MM.1S (cell line): ENCODE measurements around the gene RASIP1.
"Not testable (repeated sequence)": the region's sequence is repeated elsewhere in the genome, so short reads cannot be mapped to it uniquely, and the experiment has no call there.

Experiments used
- DNase-seq: peaks from one replicate; pipeline ENCODE4 v3.0.0-alpha.2; 2015
- H2AFZ ChIP-seq: fragments of 300-600 bp; sonication (generic); 2 replicates; pipeline ENCODE4 v1.6.0; 2016; ENCODE audit warnings: antibody characterized with exemption, low read length
- H3F3A ChIP-seq: fragments of 300-600 bp; sonication (generic); 2 replicates; pipeline ENCODE4 v1.6.1; 2016; ENCODE audit warnings: mild to moderate bottlenecking, antibody characterized with exemption, low read length, moderate library complexity, mixed read lengths; ENCODE audit not compliant: insufficient read depth
- H3K27ac ChIP-seq: fragments of 300-600 bp; sonication (generic); 2 replicates; pipeline ENCODE4 v1.5.1; 2016; ENCODE audit warnings: mild to moderate bottlenecking, low read length
- H3K27me3 ChIP-seq: fragments of 300-600 bp; sonication (generic); replicated peaks from 2 replicates; pipeline ENCODE4 v1.6.0; 2016; ENCODE audit warnings: low read length; ENCODE audit not compliant: insufficient read depth
- H3K36me3 ChIP-seq: fragments of 300-600 bp; sonication (generic); replicated peaks from 2 replicates; pipeline ENCODE4 v1.6.1; 2016; ENCODE audit warnings: mild to moderate bottlenecking, low read length, mixed read lengths; ENCODE audit not compliant: insufficient read depth
- H3K4me1 ChIP-seq: fragments of 300-600 bp; sonication (generic); 2 replicates; pipeline ENCODE4 v1.6.1; 2016; ENCODE audit warnings: low read length, mixed read lengths
- H3K4me2 ChIP-seq: fragments of 300-600 bp; sonication (generic); 2 replicates; pipeline ENCODE4 v1.6.0; 2016; ENCODE audit warnings: low read depth, low read length
- H3K4me3 ChIP-seq: fragments of 300-600 bp; sonication (generic); 2 replicates; pipeline ENCODE4 v1.5.1; 2016; ENCODE audit warnings: low read length, mixed read lengths
- H3K79me2 ChIP-seq: fragments of 300-600 bp; sonication (generic); 2 replicates; pipeline ENCODE4 v1.6.1; 2016; ENCODE audit warnings: mixed run types, low read length, mixed read lengths
- H3K9ac ChIP-seq: fragments of 300-600 bp; sonication (generic); 2 replicates; pipeline ENCODE4 v1.6.1; 2016; ENCODE audit warnings: low read length, mixed read lengths
- H3K9me2 ChIP-seq: fragments of 300-600 bp; sonication (generic); replicated peaks from 2 replicates; pipeline ENCODE4 v1.6.1; 2016; ENCODE audit warnings: mild to moderate bottlenecking, low read length, mixed read lengths; ENCODE audit not compliant: insufficient read depth
- H3K9me3 ChIP-seq: fragments of 300-600 bp; sonication (generic); replicated peaks from 2 replicates; pipeline ENCODE4 v1.6.1; 2016; ENCODE audit warnings: mild to moderate bottlenecking, low read length, mixed read lengths; ENCODE audit not compliant: insufficient read depth
- H4K20me1 ChIP-seq: fragments of 300-600 bp; sonication (generic); 2 replicates; pipeline ENCODE4 v1.6.1; 2016; ENCODE audit warnings: mild to moderate bottlenecking, low read length, moderate library complexity, mixed read lengths; ENCODE audit not compliant: insufficient read depth
- EZH2 ChIP-seq: fragments of 300-600 bp; sonication (generic); optimal IDR thresholded peaks from 2 replicates; pipeline ENCODE3; 2017; ENCODE audit warnings: low read depth, mild to moderate bottlenecking, antibody characterized with exemption, low read length, mixed read lengths
- EZH2phosphoT487 ChIP-seq: fragments of 300-600 bp; sonication (generic); IDR thresholded peaks from 2 replicates; pipeline ENCODE4 v1.6.1; 2018; ENCODE audit warnings: antibody characterized with exemption, low read length
- TF ChIP-seq, protein P1 (sequence below): fragments of 300-600 bp; sonication (generic); IDR thresholded peaks from 2 replicates; pipeline ENCODE4 v1.5.1; 2016; ENCODE audit warnings: antibody characterized with exemption, low read length, mixed read lengths

RASIP1 gene

GRCh38 chr19:48687776-48688175 lies 52.6 kb downstream of the RASIP1 start:
- Histone ChIP-seq H3K36me3 (no peaks in the 10 kb centered on the region), H3K4me3 (no peak overlapping the region), H3K9ac (no peak overlapping the region), H3K4me2 (no peak overlapping the region), H2AFZ (no peak overlapping the region), H3K4me1 (no peaks in the 10 kb centered on the region), H3K9me2 (no peaks in the 10 kb centered on the region), H3F3A (no peaks in the 10 kb centered on the region), H3K9me3 (no peaks in the 10 kb centered on the region), H3K79me2 (no peaks in the 10 kb centered on the region), H3K27me3 (peaks cover 89% of the 10 kb centered on the region), H3K27ac (no peak overlapping the region), H4K20me1 (no peaks in the 10 kb centered on the region)
- no peak for DNase-seq
- no peak for TF ChIP-seq EZH2phosphoT487
- no peak for TF ChIP-seq EZH2
- TF ChIP-seq, protein P1, sequence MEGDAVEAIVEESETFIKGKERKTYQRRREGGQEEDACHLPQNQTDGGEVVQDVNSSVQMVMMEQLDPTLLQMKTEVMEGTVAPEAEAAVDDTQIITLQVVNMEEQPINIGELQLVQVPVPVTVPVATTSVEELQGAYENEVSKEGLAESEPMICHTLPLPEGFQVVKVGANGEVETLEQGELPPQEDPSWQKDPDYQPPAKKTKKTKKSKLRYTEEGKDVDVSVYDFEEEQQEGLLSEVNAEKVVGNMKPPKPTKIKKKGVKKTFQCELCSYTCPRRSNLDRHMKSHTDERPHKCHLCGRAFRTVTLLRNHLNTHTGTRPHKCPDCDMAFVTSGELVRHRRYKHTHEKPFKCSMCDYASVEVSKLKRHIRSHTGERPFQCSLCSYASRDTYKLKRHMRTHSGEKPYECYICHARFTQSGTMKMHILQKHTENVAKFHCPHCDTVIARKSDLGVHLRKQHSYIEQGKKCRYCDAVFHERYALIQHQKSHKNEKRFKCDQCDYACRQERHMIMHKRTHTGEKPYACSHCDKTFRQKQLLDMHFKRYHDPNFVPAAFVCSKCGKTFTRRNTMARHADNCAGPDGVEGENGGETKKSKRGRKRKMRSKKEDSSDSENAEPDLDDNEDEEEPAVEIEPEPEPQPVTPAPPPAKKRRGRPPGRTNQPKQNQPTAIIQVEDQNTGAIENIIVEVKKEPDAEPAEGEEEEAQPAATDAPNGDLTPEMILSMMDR, result no peak

GRCh38 chr19:48686637-48687036 lies 53.8 kb downstream of the RASIP1 start:
- H2AFZ ChIP-seq, DNase-seq, H4K20me1 ChIP-seq, H3K36me3 ChIP-seq, H3K27ac ChIP-seq, H3F3A ChIP-seq, H3K4me3 ChIP-seq, H3K9ac ChIP-seq, H3K79me2 ChIP-seq, H3K4me1 ChIP-seq, H3K9me3 ChIP-seq, H3K4me2 ChIP-seq, H3K9me2 ChIP-seq: not testable (repeated sequence)
- H3K27me3 ChIP-seq, result peaks cover 89% of the 10 kb centered on the region

- DNase-seq, result no peak
- no peak overlapping the region for H3K27ac ChIP-seq
- H3K9me2 ChIP-seq, result no peaks in the 10 kb centered on the region
- H3K4me2 ChIP-seq, result no peak overlapping the region
- H3K4me1 ChIP-seq, result no peaks in the 10 kb centered on the region
- no peaks in the 10 kb centered on the region for H4K20me1 ChIP-seq
- H3K79me2 ChIP-seq, result no peaks in the 10 kb centered on the region
- H3K9me3 ChIP-seq, result no peaks in the 10 kb centered on the region
- H3F3A ChIP-seq, result no peaks in the 10 kb centered on the region
- no peak for TF ChIP-seq EZH2phosphoT487
- TF ChIP-seq EZH2, result no peak
- TF ChIP-seq, protein P1, result no peak
- no peak overlapping the region for H3K9ac ChIP-seq
- no peak overlapping the region for H3K4me3 ChIP-seq
- H3K27me3 ChIP-seq, result peaks cover 91% of the 10 kb centered on the region
- no peaks in the 10 kb centered on the region for H3K36me3 ChIP-seq
- H2AFZ ChIP-seq, result no peak overlapping the region
These were observed 54.3 kb downstream of the RASIP1 start for GRCh38 chr19:48686088-48686487.

GRCh38 chr19:48685583-48685982 lies 54.8 kb downstream of the RASIP1 start:
- no peaks in the 10 kb centered on the region for H3K36me3 ChIP-seq
- H3K27me3 ChIP-seq, result peaks cover 93% of the 10 kb centered on the region
- H3K4me1 ChIP-seq, result no peaks in the 10 kb centered on the region
- no peak overlapping the region for H3K4me3 ChIP-seq
- H3K4me2 ChIP-seq, result no peak overlapping the region
- no peak for DNase-seq
- no peaks in the 10 kb centered on the region for H4K20me1 ChIP-seq
- H3K79me2 ChIP-seq, result no peaks in the 10 kb centered on the region
- H3F3A ChIP-seq, result no peaks in the 10 kb centered on the region
- H3K9ac ChIP-seq, result no peak overlapping the region
- TF ChIP-seq EZH2phosphoT487 (no peak), EZH2 (no peak)
- TF ChIP-seq, protein P1, result no peak
- no peaks in the 10 kb centered on the region for H3K9me2 ChIP-seq
- no peak overlapping the region for H2AFZ ChIP-seq
- no peaks in the 10 kb centered on the region for H3K9me3 ChIP-seq
- no peak overlapping the region for H3K27ac ChIP-seq
